ENCODE results near the gene ELP4. TPM values are rescaled to one million over a fixed set of nuclear protein-coding genes. Genes with fewer than 3 reads are reported as not detected.

ELP4 gene
- total and polyA plus RNA-seq, 9 of the 15 experiments (the other 6 are each of a cell fraction or from before 2014, with no cell fraction given) = 24.1 to 60.3 (median 38.7) TPM

DNA sequence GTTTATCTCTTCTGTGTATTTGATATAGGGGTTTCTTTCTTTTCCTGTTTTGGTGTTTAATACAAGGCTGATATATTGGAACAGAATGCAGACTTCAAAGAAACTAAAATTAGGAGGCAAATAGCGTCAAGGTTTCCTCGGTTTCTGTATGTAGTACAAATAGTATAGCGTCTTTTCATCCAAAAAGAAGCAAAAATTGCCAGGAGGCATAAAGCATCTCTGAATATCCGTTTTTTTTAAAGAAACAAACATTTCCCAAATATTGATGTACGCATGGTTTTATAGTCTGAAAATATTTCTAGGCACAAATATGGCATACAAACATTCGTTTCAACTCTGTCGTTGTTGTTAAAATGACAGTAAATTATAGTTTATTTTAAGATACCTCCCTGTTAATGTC is 318.6 kb downstream of the ELP4 start:
- CTCF ChIA-PET (ENCODE audit: low intra/inter-chr PET ratio) = no interaction called here
- in situ Hi-C loops (cut with MboI) = no loop called here
- peak; percentile 70 for TF ChIP-seq CBX8 (IDR thresholded peaks at IDR 0.05; ENCODE audit: borderline replicate concordance, extremely low read depth, low read depth, low read length, poor library complexity, severe bottlenecking)
- no peak for TF ChIP-seq TEAD1 (CRISPR knock-in tag; IDR thresholded peaks at IDR 0.05)
- TF ChIP-seq BCOR (IDR thresholded peaks at IDR 0.05) = no peak
- Histone ChIP-seq H3K4me3 (no peak overlapping the region), H4K20me1 (replicated peaks; ENCODE audit: control insufficient read depth, insufficient read depth, low read length) (no peaks in the 10 kb centered on the region), H3K9me1 (ENCODE audit: control insufficient read depth, insufficient read depth, low read length) (no peaks in the 10 kb centered on the region), H3K9me3 (replicated peaks; ENCODE audit: control insufficient read depth, insufficient read depth, low read depth, low read length) (no peaks in the 10 kb centered on the region), H3K27ac (ENCODE audit: extremely low read depth, low read depth, low read length) (no peak overlapping the region), H3K9ac (ENCODE audit: insufficient read depth in 1 of 2, low read depth in 2 of 2, low read length in 2 of 2) (no peak overlapping the region), H3K27me3 (ENCODE audit: control insufficient read depth in 2 of 2, insufficient read depth in 2 of 2, low read length in 2 of 2) (peaks cover 43 to 47% of the 10 kb centered on the region in 2 experiments; a peak in 4 of 5 replicates), H3K79me2 (ENCODE audit: control insufficient read depth, insufficient read depth, low read length) (no peaks in the 10 kb centered on the region), H3K4me1 (replicated peaks in 1 of 2; ENCODE audit: control insufficient read depth in 2 of 2, insufficient read depth in 2 of 2, low read length in 2 of 2) (peaks cover 0 to 13% of the 10 kb centered on the region in 2 experiments; a peak in 2 of 5 replicates), H3K36me3 (ENCODE audit: control insufficient read depth, insufficient read depth, low read length) (no peaks in the 10 kb centered on the region), H3K4me2 (ENCODE audit: insufficient read depth, low read length) (no peak overlapping the region), H2AFZ (ENCODE audit: low read depth, low read length) (no peak overlapping the region)
- no TSS peak for BruUV-seq (replicated peaks)
- DNase-seq (ENCODE audit: extremely low read depth in 1 of 4, low spot score in 3 of 4) = no peak
- intact Hi-C loops (cut with micrococcal nuclease) = no loop called here
- no peak for ATAC-seq
- POLR2A ChIA-PET = no interaction called here
- WGBS (ENCODE audit: insufficient coverage, low coverage, missing lambda C conversion rate) = 2% methylated on average over 7 of the region's 7 CpGs
- FAIRE-seq = no peak

GRCh38 chr11:31830406-31830805 is 320.8 kb downstream of the ELP4 start:
- Histone ChIP-seq H3K27ac (ENCODE audit: extremely low read depth, low read depth, low read length) (no peak overlapping the region), H3K79me2 (ENCODE audit: control insufficient read depth, insufficient read depth, low read length) (no peaks in the 10 kb centered on the region), H4K20me1 (replicated peaks; ENCODE audit: control insufficient read depth, insufficient read depth, low read length) (no peaks in the 10 kb centered on the region), H3K4me1 (replicated peaks in 1 of 2; ENCODE audit: control insufficient read depth in 2 of 2, insufficient read depth in 2 of 2, low read length in 2 of 2) (peaks cover 0 to 13% of the 10 kb centered on the region in 2 experiments; a peak in 2 of 5 replicates), H3K4me3 (no peak overlapping the region), H3K36me3 (ENCODE audit: control insufficient read depth, insufficient read depth, low read length) (no peaks in the 10 kb centered on the region), H3K9me1 (ENCODE audit: control insufficient read depth, insufficient read depth, low read length) (no peaks in the 10 kb centered on the region), H3K4me2 (ENCODE audit: insufficient read depth, low read length) (no peak overlapping the region), H3K9me3 (replicated peaks; ENCODE audit: control insufficient read depth, insufficient read depth, low read depth, low read length) (no peaks in the 10 kb centered on the region), H3K27me3 (ENCODE audit: control insufficient read depth in 2 of 2, insufficient read depth in 2 of 2, low read length in 2 of 2) (peaks cover 23 to 26% of the 10 kb centered on the region in 2 experiments; a peak in 4 of 5 replicates), H3K9ac (ENCODE audit: insufficient read depth in 1 of 2, low read depth in 2 of 2, low read length in 2 of 2) (no peak overlapping the region), H2AFZ (ENCODE audit: low read depth, low read length) (no peak overlapping the region)
- ATAC-seq = no peak
- ChIA-PET POLR2A (interaction anchor here (1.3 kb wide), 1 partner anchor 18 kb away, joined by 3 read pairs; no protein-coding TSS in a partner anchor), CTCF (ENCODE audit: low intra/inter-chr PET ratio) (no interaction called here)
- no peak for DNase-seq (ENCODE audit: extremely low read depth in 1 of 4, low spot score in 3 of 4)
- in situ Hi-C loops (cut with MboI) = no loop called here
- BruUV-seq (replicated peaks) = no TSS peak
- intact Hi-C loops (cut with micrococcal nuclease) = no loop called here
- WGBS (ENCODE audit: insufficient coverage, low coverage, missing lambda C conversion rate) = 7% methylated on average over 4 of the region's 4 CpGs
- no peak for FAIRE-seq
- TF ChIP-seq FOXK1 (CRISPR knock-in tag; IDR thresholded peaks at IDR 0.05; ENCODE audit: borderline replicate concordance) = no peak
- TF ChIP-seq GTF2B (IDR thresholded peaks at IDR 0.05; ENCODE audit: extremely low read depth, insufficient read length) = no peak
- TF ChIP-seq KLF6 (CRISPR knock-in tag; IDR thresholded peaks at IDR 0.05; ENCODE audit: borderline replicate concordance) = no peak
- TF ChIP-seq CREM (IDR thresholded peaks at IDR 0.05; ENCODE audit: low read depth) = no peak
- TF ChIP-seq, protein P1, sequence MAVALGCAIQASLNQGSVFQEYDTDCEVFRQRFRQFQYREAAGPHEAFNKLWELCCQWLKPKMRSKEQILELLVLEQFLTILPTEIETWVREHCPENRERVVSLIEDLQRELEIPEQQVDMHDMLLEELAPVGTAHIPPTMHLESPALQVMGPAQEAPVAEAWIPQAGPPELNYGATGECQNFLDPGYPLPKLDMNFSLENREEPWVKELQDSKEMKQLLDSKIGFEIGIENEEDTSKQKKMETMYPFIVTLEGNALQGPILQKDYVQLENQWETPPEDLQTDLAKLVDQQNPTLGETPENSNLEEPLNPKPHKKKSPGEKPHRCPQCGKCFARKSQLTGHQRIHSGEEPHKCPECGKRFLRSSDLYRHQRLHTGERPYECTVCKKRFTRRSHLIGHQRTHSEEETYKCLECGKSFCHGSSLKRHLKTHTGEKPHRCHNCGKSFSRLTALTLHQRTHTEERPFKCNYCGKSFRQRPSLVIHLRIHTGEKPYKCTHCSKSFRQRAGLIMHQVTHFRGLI (CRISPR knock-in tag; IDR thresholded peaks at IDR 0.05) = no peak
- TF ChIP-seq SNRNP70 (optimal IDR thresholded peaks at IDR 0.05; ENCODE audit: low read depth, low read length) = no peak
- no peak for TF ChIP-seq ETV6 (IDR thresholded peaks at IDR 0.05; ENCODE audit: borderline replicate concordance in 1 of 2, low read depth in 2 of 2, low read length in 1 of 2)
- no peak for TF ChIP-seq ETV6 (CRISPR knock-in tag; IDR thresholded peaks at IDR 0.05; ENCODE audit: borderline replicate concordance)
- TF ChIP-seq BDP1 (IDR thresholded peaks at IDR 0.05; ENCODE audit: insufficient read depth, insufficient read length) = no peak
- TF ChIP-seq TGIF2 (CRISPR knock-in tag; IDR thresholded peaks at IDR 0.05) = no peak
- no peak for TF ChIP-seq TAL1 (IDR thresholded peaks at IDR 0.05)

Measured in K562 (cell line).